ENCODE results near the gene CLIC6.

Gene CLIC6

GRCh38 chr21:34668803-34669148, at the start of gene CLIC6:
Gene CLIC6, plus strand, starts transcription at chr21:34668994. Its CDS starts 395 bp downstream, at chr21:34669389.
- DNase-seq: no peak

- no peak for DNase-seq
These were observed 48.7 kb upstream of the CLIC6 start for GRCh38 chr21:34619841-34620665.

- DNase-seq: no peak
These were observed 47.1 kb upstream of the CLIC6 start for GRCh38 chr21:34621434-34622350.

DNA sequence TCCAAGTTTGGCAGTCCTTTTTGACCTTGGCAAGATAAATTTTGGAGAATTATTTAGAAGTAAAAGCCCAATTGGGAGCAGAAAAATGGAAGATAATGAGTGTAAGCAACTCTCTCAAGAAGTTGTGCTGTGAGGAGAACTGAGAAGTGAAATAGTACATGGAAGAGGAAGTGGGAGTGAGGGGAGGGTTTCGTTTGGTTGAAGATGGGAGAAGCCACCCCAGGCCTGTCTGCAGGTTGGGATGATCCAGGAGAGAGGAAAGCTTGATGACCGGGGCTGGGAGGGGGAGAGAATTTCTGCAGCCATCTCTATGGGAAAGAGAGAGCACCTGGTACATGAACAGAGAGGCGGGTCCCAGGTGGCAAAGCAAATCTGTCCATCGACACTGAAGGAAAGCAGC, 45.3 kb upstream of the CLIC6 start:
- DNase-seq: no peak

DNA sequence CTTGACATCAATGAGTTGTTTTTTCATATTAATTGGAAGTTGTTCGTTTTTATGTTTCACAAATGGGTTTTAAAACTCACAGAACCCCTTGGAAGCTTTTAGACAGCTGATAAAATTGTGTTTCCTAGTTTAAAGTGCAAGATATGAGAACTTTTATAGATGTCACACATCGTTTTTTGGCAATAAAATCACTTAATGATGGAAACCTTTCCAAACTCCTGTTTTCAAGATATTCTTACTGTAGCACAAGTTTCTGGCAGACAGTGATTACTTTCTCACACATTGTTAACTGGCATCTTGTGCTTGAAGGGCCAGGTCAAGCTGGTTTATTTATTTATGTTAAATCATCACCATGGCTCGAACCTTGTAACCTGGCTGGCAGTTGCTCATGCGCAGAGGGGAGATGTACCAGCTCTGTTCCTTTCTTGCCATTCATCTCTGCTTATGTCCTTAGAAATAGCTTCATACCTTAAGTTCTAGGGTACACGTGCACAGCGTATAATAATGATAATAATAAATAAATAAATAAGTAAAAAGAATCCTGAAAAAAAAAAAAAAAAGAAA, 43.7 kb upstream of the CLIC6 start:
- no peak for DNase-seq

GRCh38 chr21:34626131-34626530, 42.7 kb upstream of the CLIC6 start:
- DNase-seq: no peak

- DNase-seq: peak; percentile 59
These were observed 38.2 kb upstream of the CLIC6 start for GRCh38 chr21:34630536-34631143.

DNA sequence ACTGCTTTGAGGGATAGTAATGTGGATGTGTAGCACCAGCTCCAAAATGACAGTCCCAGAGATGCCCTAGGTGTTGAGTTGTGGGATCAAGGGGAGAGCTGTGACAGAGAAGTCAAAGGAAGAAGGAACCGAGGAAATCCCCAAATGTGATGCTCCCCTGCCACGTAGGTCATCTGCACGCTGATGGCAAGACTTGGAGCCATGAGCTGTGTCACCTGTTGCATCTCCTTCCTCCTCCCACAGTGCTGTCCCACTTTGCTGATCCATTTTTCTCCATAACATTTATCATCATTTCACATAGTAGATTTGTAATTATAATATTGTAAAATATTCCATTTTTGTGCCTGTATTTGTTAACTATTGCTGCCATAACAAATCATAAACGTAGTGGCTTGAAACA, 36.3 kb upstream of the CLIC6 start:
- DNase-seq: no peak

GRCh38 chr21:34635307-34635706, 33.5 kb upstream of the CLIC6 start:
- DNase-seq: no peak

DNA sequence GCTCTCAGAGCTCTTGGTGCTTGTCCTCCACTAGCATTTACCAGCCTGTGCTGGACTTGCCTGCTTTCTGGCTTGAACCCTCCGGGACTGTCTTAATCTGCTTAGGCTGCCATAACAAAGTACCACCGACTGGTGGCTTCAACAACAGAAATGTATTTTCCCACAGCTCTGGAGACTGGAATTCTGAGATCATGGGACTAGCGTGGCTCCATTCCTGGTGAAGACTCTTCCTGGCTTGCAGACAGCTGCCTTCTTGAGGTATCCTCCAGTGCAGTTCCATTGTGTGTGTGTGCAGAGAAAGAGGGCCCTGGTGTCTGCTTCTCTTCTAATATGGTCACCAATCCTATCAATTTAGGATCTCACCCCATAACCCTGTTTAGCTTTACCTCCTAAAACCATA, 31.8 kb upstream of the CLIC6 start:
- no peak for DNase-seq

GRCh38 chr21:34639250-34639649, 29.5 kb upstream of the CLIC6 start:
- no peak for DNase-seq

GRCh38 chr21:34639882-34640788, 28.7 kb upstream of the CLIC6 start:
- peak; percentile 78 for DNase-seq

DNA sequence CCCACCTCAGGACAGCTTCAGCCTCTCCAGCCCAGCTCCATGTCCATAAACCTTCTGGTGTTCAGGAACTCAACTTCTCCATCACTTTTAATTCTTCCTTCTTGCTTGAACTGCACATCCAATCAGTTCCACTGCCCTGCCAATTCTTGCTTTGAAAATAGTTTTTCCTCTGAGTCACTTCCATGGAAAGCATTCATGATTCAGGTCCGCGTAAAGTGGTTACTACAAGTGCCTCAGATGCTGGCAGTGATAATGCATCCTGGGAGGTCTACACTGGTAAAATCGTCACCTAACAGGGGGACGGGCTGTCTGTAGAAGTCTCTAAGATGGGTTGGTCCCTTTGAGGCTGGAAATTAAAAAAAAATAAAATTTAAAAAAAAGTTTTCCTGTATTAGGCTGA, 27.9 kb upstream of the CLIC6 start:
- peak; percentile 51 for DNase-seq

GRCh38 chr21:34642211-34643075, 26.4 kb upstream of the CLIC6 start:
- DNase-seq: peak; percentile 32

GRCh38 chr21:34644825-34645224, 24.0 kb upstream of the CLIC6 start:
- DNase-seq: no peak

GRCh38 chr21:34647555-34647954, 21.2 kb upstream of the CLIC6 start:
- DNase-seq: no peak

- no peak for DNase-seq
These were observed 20.0 kb upstream of the CLIC6 start for GRCh38 chr21:34648739-34649297.

DNA sequence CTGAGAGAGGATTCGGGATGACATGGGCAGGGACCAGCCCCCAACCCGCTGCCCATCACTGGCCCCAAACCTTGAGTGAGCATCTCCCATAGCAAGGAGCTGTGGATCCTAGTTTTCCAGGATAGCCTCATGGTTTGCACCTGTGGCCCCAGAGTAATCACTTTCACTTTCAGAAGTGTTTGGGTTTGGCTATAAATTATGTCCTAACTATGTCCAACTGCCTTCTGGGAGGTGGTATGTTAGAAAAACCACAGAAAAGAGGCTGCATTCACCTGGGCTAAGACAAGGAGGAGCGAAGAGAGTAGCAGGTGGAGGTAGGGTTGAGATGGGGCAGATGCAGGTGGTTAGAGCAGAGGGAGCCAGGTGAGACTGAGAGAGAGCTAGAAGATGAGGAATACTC, 19.4 kb upstream of the CLIC6 start:
- no peak for DNase-seq

GRCh38 chr21:34650861-34651431, 17.8 kb upstream of the CLIC6 start:
- no peak for DNase-seq

GRCh38 chr21:34651642-34652041, 17.2 kb upstream of the CLIC6 start:
- no peak for DNase-seq

Measured in activated CD4-positive, alpha-beta T cell treated with anti-CD3 and anti-CD28 coated beads, Interleukin-10, Interleukin-2, amounts not matched to agents 100 ng/mL and 50 ng/mL, durations not matched to agents 16 hours and 8 hours (primary cell).